GM18502 (cell line): ENCODE data around the gene MRPL36.
"Not testable (repeated sequence)": the region's sequence is repeated elsewhere in the genome, so short reads cannot be mapped to it uniquely, and the experiment has no call there.

Source experiments
- ATAC-seq: cut with Tn5 transposase; IDR thresholded peaks from one replicate; pipeline ENCODE4 v1.9.1; 2021; ENCODE audit warnings: mild to moderate bottlenecking; ENCODE audit not compliant: unreplicated experiment, poor library complexity

The MRPL36 gene

GRCh38 chr5:1800472-1801221, 1.0 kb upstream of the MRPL36 start:
- peak; percentile 47 for ATAC-seq

- ATAC-seq, result peak; percentile 28
These were observed 481 bp downstream of the MRPL36 start for GRCh38 chr5:1799110-1799601.

- not testable (repeated sequence) for ATAC-seq
These were observed 1.0 kb downstream of the MRPL36 start for GRCh38 chr5:1798589-1798988.

GRCh38 chr5:1797855-1798254, 1.8 kb downstream of the MRPL36 start:
- no peak for ATAC-seq

GRCh38 chr5:1797103-1797800, 2.4 kb downstream of the MRPL36 start:
- ATAC-seq, result no peak

GRCh38 chr5:1796371-1797102, 3.1 kb downstream of the MRPL36 start:
- ATAC-seq, result no peak

- ATAC-seq, result no peak
These were observed 3.7 kb downstream of the MRPL36 start for GRCh38 chr5:1795931-1796330.

GRCh38 chr5:1795506-1795905, 4.1 kb downstream of the MRPL36 start:
- no peak for ATAC-seq

GRCh38 chr5:1794901-1795290, 4.7 kb downstream of the MRPL36 start:
- no peak for ATAC-seq

GRCh38 chr5:1793966-1794900, 5.4 kb downstream of the MRPL36 start:
- no peak for ATAC-seq

GRCh38 chr5:1793301-1793740, 6.3 kb downstream of the MRPL36 start:
- no peak for ATAC-seq

- ATAC-seq, result peak; percentile 97
These were observed 6.8 kb downstream of the MRPL36 start for GRCh38 chr5:1792842-1793266.

- ATAC-seq, result no peak
These were observed 8.5 kb downstream of the MRPL36 start for GRCh38 chr5:1791176-1791575.

GRCh38 chr5:1789834-1790471, 9.7 kb downstream of the MRPL36 start:
- ATAC-seq, result no peak

- not testable (repeated sequence) for ATAC-seq
These were observed 10.2 kb downstream of the MRPL36 start for GRCh38 chr5:1789438-1789833.

- no peak for ATAC-seq
These were observed 10.8 kb downstream of the MRPL36 start for GRCh38 chr5:1788828-1789227.

- no peak for ATAC-seq
These were observed 11.4 kb downstream of the MRPL36 start for GRCh38 chr5:1788200-1788599.

- ATAC-seq, result no peak
These were observed 12.1 kb downstream of the MRPL36 start for GRCh38 chr5:1787472-1788047.
